Activated naive CD8-positive, alpha-beta T cell treated with anti-CD3 and anti-CD28 coated beads, Interleukin-2, amount 50 U/mL, for 24 hours (primary cell): Measurements from ENCODE around the gene SACS.

Source experiments
- ATAC-seq: fragments of 150-1000 bp; cut with Tn5 transposase; one replicate; pipeline ENCODE4 v1.10.0; 2021
- DNase-seq: peaks from one replicate; pipeline ENCODE4 v3.0.0; 2021
- H3K27ac Mint-ChIP-seq: one replicate; pipeline ENCODE4 v1.8.0; 2021; ENCODE audit warnings: mild to moderate bottlenecking, mixed read lengths
- H3K27me3 Mint-ChIP-seq: one replicate; pipeline ENCODE4 v1.8.0; 2021; ENCODE audit warnings: mixed read lengths
- H3K36me3 Mint-ChIP-seq: one replicate; pipeline ENCODE4 v1.8.0; 2021; ENCODE audit warnings: low read depth, mixed read lengths
- H3K4me1 Mint-ChIP-seq: one replicate; pipeline ENCODE4 v1.8.0; 2021; ENCODE audit warnings: mixed read lengths
- H3K4me3 Mint-ChIP-seq: one replicate; pipeline ENCODE4 v1.8.0; 2021; ENCODE audit warnings: mild to moderate bottlenecking, moderate library complexity, mixed read lengths
- H3K9me3 Mint-ChIP-seq: one replicate; pipeline ENCODE4 v1.8.0; 2021; ENCODE audit warnings: mixed read lengths

The SACS gene

DNA sequence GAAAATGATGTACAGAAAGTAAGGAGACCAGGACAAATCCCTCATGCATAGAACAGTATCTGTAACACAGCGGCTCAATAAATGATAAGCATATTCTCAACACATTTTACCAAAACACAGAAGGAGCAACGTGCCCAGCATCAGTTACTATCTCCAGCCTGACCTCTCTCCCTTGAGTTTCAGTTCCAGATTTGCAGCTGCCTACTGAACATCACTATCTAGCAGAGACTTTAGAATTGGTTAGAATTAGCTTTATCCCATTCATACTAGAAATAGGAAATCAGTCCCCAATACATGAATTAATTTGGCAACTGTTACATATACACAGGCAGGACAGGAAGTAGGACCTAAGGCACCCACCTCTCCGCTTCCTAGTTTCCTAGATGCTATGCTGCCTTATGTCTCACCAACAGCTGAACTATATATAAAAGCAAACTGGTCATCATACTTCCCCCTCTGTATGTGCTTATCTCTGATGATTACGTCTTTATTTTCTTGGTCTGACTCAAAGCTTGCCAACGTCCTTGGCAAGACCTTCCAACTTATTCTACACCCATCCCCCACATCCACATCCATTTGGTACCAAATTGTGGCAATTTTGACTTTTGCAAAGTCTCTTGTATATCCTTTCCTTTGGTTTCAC is 61.1 kb downstream of the SACS start:
- Mint-ChIP-seq H3K4me3 (peak overlapping the region; percentile 53), H3K27ac (peak overlapping the region; percentile 28)

DNA sequence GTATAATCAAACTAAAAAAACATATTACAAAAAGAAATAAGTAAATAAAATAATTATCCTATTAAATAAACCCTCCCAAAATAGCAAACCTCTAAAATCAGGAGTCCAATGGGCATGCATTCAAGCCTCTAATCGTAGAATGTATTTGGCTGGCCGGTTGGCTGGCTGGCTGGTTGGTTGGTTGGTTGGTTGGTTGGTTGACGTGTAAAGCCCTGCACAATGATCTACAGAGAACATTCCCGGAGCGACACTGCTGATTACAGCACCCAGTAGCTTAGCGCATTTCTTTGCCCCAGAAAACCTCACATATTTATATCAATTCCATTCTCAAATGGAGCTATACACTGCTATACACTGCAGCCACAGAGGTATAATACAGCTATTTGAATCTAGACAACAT is 65.6 kb downstream of the SACS start:
- H3K4me3 Mint-ChIP-seq = no peak overlapping the region
- H3K27me3 Mint-ChIP-seq = no peaks in the 10 kb centered on the region
- H3K4me1 Mint-ChIP-seq = peaks cover 12% of the 10 kb centered on the region
- H3K9me3 Mint-ChIP-seq = no peaks in the 10 kb centered on the region
- ATAC-seq = no peak
- H3K36me3 Mint-ChIP-seq = peaks cover 78% of the 10 kb centered on the region
- no peak overlapping the region for H3K27ac Mint-ChIP-seq
- no peak for DNase-seq

More for the DNA sequence above, 61.1 kb downstream of the SACS start:
- Mint-ChIP-seq H3K36me3 (peaks cover 55% of the 10 kb centered on the region), H3K27me3 (no peaks in the 10 kb centered on the region), H3K9me3 (no peaks in the 10 kb centered on the region), H3K4me1 (peaks cover 42% of the 10 kb centered on the region)
- DNase-seq = no peak
- no peak for ATAC-seq

DNA sequence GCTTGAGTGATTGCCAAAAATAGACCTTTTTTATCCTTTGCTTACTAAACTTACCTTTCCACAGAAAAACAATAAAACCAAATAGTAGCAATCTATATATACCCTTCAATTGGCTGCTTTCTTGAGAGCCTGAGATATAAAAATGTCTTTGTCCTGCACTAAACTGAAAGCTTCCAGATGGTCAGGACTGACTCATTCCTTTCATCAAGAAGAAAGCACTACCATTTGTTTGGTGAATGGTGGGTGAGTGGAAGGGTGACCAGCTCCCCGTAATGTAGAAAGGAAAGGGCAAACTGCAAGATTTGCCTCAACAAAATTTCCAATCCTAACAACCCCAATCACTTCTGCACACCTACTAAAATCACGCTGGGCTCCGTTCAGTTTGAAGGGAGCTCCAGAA is 67.8 kb downstream of the SACS start:
- Mint-ChIP-seq H3K27ac (no peak overlapping the region), H3K4me1 (no peaks in the 10 kb centered on the region), H3K9me3 (no peaks in the 10 kb centered on the region), H3K36me3 (peaks cover 69% of the 10 kb centered on the region), H3K27me3 (no peaks in the 10 kb centered on the region), H3K4me3 (no peak overlapping the region)
- no peak for ATAC-seq
- DNase-seq = no peak

DNA sequence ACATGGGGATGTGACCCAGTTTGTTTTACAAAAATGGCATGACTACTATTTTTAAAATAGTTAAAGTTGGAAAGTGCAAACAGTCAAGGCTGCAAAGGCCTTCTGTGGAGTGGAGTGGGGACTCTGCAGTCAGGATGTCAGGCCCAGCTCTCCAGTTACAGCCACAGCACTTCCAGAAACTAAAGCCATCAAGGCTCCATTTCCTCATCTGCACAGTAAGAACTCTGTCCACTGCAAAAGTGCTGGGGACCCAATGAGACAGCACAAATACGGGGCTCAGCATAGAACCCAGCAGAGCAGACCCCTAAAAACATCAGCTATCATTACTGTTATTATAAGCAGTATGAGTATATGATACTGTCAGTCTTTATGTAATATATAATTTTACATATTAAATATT is 73.6 kb downstream of the SACS start:
- Mint-ChIP-seq H3K27ac (no peak overlapping the region), H3K4me1 (no peaks in the 10 kb centered on the region), H3K27me3 (no peaks in the 10 kb centered on the region), H3K9me3 (no peaks in the 10 kb centered on the region), H3K36me3 (peaks cover 49% of the 10 kb centered on the region), H3K4me3 (no peak overlapping the region)
- ATAC-seq (no peak), DNase-seq (no peak)

DNA sequence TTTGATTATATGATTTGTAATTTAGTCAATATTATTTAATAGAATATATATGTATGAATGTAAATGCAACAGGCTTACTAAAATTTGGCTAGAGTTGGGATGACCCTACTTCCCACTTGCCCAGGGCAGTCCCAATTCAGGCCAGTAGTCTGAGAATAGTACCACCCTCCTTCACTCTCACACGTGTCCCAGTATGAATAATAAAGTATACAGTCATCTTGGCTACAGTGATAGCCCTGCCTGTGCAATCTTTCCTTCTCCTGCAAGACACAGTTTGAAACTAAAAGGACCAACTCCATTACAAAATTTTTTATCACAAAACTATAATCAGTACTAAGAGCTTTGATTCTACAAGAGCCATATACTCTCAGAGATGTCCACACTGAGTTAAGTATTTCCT is 76.2 kb downstream of the SACS start:
- DNase-seq = no peak
- no peak for ATAC-seq
- H3K36me3 Mint-ChIP-seq = peaks cover 55% of the 10 kb centered on the region
- no peaks in the 10 kb centered on the region for H3K27me3 Mint-ChIP-seq
- no peak overlapping the region for H3K27ac Mint-ChIP-seq
- H3K4me3 Mint-ChIP-seq = no peak overlapping the region
- H3K4me1 Mint-ChIP-seq = no peaks in the 10 kb centered on the region
- peaks cover under 1% of the 10 kb centered on the region for H3K9me3 Mint-ChIP-seq

DNA sequence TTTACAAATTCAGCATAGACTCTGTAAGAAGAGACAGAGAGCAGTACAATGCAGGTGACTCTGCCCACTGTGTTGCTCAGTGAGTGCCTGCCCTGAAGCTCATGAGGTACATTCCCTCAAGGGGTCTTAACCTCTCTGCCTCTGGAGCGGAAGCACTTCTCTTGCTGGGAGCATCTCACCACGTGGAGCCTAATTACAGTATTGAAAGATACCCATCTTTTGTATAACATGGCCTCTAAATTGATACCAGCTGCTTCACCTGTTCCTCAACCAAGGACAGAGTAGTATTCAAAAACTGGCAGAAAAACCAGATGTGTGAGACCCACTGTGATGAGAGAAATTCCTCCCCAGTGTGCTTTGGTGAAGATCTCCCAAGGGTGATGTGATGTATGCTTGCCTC is 77.1 kb downstream of the SACS start:
- Mint-ChIP-seq H3K4me1 (no peaks in the 10 kb centered on the region), H3K4me3 (no peak overlapping the region), H3K27me3 (no peaks in the 10 kb centered on the region), H3K36me3 (peaks cover 58% of the 10 kb centered on the region), H3K9me3 (peaks cover 4% of the 10 kb centered on the region), H3K27ac (no peak overlapping the region)
- no peak for DNase-seq
- ATAC-seq = no peak

DNA sequence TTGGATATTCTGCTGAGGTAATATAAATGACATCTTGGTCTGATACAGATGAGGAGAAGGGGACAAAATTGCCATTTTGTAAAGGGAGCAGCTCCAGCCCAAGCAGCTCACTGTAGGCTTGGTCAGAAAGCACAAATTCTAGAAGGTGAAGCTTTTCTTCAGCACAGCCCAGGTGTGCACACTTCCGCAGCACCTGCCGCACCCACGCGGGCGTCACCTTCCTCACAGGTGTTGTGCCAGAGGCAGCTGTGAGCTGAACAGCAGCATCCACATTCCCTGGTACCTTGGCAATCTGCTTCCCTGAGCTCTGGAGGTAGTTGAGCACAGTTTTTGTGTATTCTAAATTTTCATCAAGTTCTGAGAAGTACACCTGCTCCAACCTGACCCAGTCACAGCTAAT is 79.0 kb downstream of the SACS start:
- Mint-ChIP-seq H3K36me3 (peaks cover 72% of the 10 kb centered on the region), H3K27me3 (no peaks in the 10 kb centered on the region), H3K9me3 (peaks cover 4% of the 10 kb centered on the region), H3K4me1 (no peaks in the 10 kb centered on the region), H3K27ac (no peak overlapping the region), H3K4me3 (no peak overlapping the region)
- DNase-seq (no peak), ATAC-seq (no peak)

DNA sequence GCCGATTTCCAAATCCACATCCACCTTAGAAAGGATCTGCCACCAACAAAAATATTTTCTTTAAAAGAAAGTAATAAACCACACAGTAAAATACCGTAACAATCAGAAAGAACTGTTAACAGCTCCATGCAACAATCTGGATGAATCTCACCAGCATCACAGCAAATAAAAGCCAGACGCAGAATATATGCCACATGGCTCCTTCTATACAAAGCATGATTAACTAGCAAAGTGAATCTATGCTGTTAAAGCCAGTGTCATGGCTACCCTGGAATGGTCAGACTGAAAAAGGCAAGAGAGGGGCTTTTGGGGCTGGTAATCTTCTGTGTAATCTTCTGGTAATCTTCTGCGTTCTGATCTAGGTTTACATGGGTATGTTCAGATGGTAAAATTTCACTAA is 81.3 kb downstream of the SACS start:
- no peak for ATAC-seq
- peaks cover 9% of the 10 kb centered on the region for H3K9me3 Mint-ChIP-seq
- no peak overlapping the region for H3K4me3 Mint-ChIP-seq
- peaks cover 83% of the 10 kb centered on the region for H3K36me3 Mint-ChIP-seq
- H3K4me1 Mint-ChIP-seq = peaks cover 2% of the 10 kb centered on the region
- no peak for DNase-seq
- H3K27me3 Mint-ChIP-seq = no peaks in the 10 kb centered on the region
- H3K27ac Mint-ChIP-seq = no peak overlapping the region

DNA sequence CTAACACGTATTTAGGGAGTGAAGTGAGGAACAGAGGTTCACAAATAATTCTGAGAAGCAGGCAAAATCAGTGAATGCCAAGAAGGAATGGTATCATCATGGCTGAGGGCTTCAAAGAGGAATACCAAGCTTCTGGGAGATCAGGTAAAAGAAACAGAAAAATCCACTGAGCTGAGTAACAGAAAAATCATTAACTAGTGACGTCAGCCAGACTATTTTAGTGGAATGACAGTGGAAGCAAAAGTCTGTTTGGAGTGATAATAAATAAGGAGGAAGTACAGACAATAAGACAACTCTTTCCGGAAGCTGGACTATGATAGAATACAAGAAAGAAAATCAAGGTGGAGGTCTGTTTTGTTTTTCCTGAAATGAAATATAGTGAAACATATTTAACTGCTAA is 83.5 kb downstream of the SACS start:
- DNase-seq (no peak), ATAC-seq (no peak)
- Mint-ChIP-seq H3K36me3 (peaks cover 91% of the 10 kb centered on the region), H3K4me1 (peaks cover 2% of the 10 kb centered on the region), H3K27ac (no peak overlapping the region), H3K27me3 (no peaks in the 10 kb centered on the region), H3K9me3 (peaks cover 9% of the 10 kb centered on the region), H3K4me3 (no peak overlapping the region)

DNA sequence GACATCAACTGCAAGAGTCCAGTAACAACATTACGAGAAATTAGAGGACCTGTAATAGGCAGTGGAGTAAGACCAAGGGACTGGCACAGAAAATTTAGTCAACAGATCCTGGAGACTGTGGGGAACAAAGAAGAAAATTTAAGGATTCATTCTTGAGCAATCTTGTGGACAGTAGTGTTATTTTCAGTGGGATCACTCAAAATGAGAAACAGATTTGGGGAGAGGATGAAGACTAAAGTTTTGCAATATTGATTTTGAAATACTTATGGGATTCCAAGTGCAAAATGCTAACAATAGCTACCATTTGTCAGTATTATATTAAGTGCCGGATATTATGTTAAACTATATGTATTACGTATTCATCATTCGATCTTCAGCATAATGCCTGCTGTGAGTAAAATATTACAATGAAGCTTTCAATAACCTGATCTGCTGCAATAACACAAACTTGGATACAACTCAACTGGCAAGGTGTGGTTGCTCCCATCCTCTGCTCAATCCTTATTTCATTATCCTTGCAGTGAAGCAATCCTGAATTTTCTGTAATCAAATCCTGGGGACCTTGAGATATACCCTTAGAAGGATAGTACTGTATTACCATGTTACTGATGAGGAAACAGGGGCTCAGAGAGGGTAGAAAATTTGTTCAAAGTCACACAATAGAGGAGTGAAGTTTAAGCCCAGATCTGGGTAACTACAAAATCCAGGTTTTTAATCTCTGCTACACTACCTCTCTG is 84.2 kb downstream of the SACS start:
- Mint-ChIP-seq H3K36me3 (peaks cover 92% of the 10 kb centered on the region), H3K27me3 (no peaks in the 10 kb centered on the region), H3K4me3 (no peak overlapping the region), H3K9me3 (peaks cover 9% of the 10 kb centered on the region), H3K4me1 (peaks cover 2% of the 10 kb centered on the region), H3K27ac (no peak overlapping the region)
- no peak for ATAC-seq
- DNase-seq = no peak

DNA sequence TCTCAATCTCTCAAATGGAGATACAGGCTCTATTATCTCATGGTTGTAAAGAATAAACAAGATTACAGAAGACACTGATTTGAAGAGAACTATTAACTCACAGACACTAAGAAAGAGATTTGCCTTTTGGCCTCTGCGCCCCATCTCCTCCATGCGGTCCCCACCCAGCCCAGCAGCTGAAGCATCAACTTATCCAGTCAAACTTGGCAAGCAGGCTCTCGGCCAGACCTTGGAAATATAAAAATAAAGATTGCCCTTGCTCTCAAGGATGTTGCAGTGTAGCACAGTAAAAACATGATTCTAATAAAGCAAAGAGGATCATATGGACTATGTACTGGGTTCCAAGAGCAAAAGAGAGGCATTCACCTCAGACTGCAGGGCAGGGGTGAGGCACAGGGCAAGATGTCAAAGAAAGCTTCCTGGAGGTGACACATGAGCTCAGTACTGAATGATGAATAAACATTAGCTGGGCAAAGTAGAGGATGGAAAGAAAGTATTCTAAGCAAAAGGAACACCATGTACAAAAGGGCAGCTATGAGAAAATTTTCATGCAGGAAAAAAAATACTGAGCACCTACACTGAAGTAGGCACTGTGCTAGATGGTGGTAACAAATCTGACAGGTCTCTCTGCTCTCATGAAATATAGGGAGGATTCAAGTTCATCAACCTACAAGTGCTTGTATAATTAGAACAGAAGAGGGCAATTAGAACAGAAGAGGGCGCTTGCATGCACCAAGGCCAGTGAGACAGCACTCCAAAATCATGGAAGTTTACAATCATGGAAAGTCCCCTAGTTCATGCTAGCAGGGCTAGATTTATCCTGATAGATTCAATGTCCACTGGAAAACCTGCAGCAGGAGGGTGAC is 85.0 kb downstream of the SACS start:
- Mint-ChIP-seq H3K4me3 (no peak overlapping the region), H3K36me3 (peaks cover 95% of the 10 kb centered on the region), H3K27me3 (no peaks in the 10 kb centered on the region), H3K27ac (no peak overlapping the region), H3K4me1 (peaks cover 2% of the 10 kb centered on the region), H3K9me3 (peaks cover 9% of the 10 kb centered on the region)
- ATAC-seq = no peak
- no peak for DNase-seq

DNA sequence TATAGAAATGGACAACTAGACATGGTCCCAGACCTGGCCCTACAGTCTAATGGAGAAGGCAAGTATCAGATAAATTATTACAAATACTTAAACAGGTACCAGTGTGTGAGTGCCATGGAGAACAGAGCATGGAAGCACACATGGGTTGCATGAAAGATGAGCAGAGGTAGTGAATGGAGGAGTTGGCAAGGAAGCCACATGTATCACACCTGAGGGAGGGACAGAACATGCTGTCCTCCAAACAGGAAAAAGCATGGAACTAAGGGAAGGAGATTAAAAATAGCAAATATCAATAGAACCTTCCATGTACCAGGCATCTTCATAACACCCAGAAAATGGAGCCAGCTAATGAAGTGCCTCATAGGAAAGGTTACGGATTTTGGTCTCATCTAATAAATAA is 85.9 kb downstream of the SACS start:
- no peak overlapping the region for H3K4me3 Mint-ChIP-seq
- no peak overlapping the region for H3K27ac Mint-ChIP-seq
- no peak for DNase-seq
- H3K4me1 Mint-ChIP-seq = peaks cover 2% of the 10 kb centered on the region
- H3K27me3 Mint-ChIP-seq = no peaks in the 10 kb centered on the region
- no peak for ATAC-seq
- peaks cover 94% of the 10 kb centered on the region for H3K36me3 Mint-ChIP-seq
- H3K9me3 Mint-ChIP-seq = peaks cover 13% of the 10 kb centered on the region

DNA sequence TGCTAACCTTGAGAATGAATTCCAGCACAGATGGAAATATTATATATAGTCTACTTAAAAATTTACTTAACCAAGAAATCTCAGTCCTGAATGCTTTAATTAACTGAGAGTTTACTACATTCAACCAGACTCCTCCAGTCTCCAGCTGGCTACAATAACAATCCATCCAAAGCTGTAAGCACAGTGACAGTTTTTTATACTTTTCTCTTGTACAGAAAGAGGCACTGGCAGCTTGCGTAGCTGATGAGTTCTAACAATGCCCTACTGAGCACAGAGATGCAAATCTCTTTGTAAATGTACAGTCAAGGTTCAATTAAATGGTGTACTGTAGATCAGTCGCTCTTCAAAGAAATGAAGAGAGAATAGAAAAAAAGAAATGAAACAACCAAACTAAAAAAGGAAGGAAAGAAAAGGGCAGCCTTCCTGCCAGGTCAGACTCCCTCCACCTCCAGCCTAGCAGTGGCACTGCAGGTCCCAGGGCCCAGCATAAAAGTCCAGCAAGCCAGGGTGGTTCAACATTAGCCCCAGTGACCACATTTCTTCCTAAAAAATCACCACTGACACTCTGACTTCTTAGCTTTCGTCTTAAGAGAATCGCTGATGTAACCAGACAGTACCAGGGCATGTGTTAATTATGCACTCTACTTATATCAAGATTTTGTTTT is 88.4 kb downstream of the SACS start:
- Mint-ChIP-seq H3K4me3 (no peak overlapping the region), H3K4me1 (peaks cover 2% of the 10 kb centered on the region), H3K27ac (no peak overlapping the region), H3K36me3 (peaks cover 89% of the 10 kb centered on the region), H3K27me3 (no peaks in the 10 kb centered on the region), H3K9me3 (peaks cover 14% of the 10 kb centered on the region)
- DNase-seq (no peak), ATAC-seq (no peak)

DNA sequence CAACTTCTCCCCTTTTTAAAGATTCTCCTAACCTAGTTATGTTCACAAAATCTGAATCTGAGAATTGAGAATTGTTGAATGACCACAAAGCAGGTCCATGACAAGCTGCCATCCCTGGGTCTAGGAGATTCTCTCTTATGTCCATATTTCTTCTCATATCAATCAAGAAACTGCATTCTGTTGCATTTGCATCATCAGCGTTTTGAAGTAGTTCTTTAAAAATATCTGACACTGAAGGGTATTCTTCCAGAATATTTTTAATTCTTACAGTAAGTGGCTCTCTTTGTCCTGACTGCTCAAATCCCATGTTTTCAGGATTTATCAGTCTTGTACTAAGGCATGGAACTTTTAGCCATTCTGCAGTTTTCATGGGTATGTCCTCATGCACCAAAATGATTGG is 94.3 kb downstream of the SACS start:
- Mint-ChIP-seq H3K4me1 (no peaks in the 10 kb centered on the region), H3K27me3 (no peaks in the 10 kb centered on the region), H3K27ac (no peak overlapping the region), H3K36me3 (peaks cover 90% of the 10 kb centered on the region), H3K4me3 (no peak overlapping the region), H3K9me3 (peaks cover 58% of the 10 kb centered on the region)
- no peak for DNase-seq
- no peak for ATAC-seq
